Stomach (tissue), 9 donors: ENCODE data around the gene KLHL24. TPM values are rescaled to one million over a fixed set of nuclear protein-coding genes. Genes with fewer than 3 reads are reported as not detected.
"Not testable (repeated sequence)": the region's sequence is repeated elsewhere in the genome, so short reads cannot be mapped to it uniquely, and the experiment has no call there.

Experiments used
- DNase-seq, 2 donors: peaks; one replicate each; pipeline versions ENCODE4 v3.0.0 to v3.0.0-alpha.2; 2013 to 2019
- H3K27ac ChIP-seq, 5 donors: fragments of 200-600 bp in 4 of 5; sonication (generic) in 4 of 5; one replicate each; pipeline ENCODE4 v1.5.1; 2013 to 2019; ENCODE audit warnings: mild to moderate bottlenecking in 1 of 5, moderate library complexity in 1 of 5
- H3K27me3 ChIP-seq, 3 donors: fragments of 200-600 bp; sonication (generic); one replicate each; pipeline ENCODE4 v1.5.1; 2017 to 2019; ENCODE audit warnings: mixed run types in 1 of 3
- H3K36me3 ChIP-seq, 4 donors: fragments of 200-600 bp; sonication (generic); 1 replicate in 3 of 4; 2 replicates in 1 of 4; pipeline ENCODE4 v1.5.1; 2016 to 2019
- H3K4me1 ChIP-seq, 4 donors: fragments of 200-600 bp; sonication (generic); one replicate each; pipeline ENCODE4 v1.5.1; 2016 to 2019
- H3K4me3 ChIP-seq, 4 donors: fragments of 200-600 bp; sonication (generic) in 3 of 4; one replicate each; pipeline ENCODE4 v1.5.1; 2016 to 2019; ENCODE audit warnings: mild to moderate bottlenecking in 1 of 4
- H3K9me3 ChIP-seq, 4 donors: fragments of 200-600 bp; sonication (generic); one replicate each; pipeline ENCODE4 v1.5.1; 2016 to 2019
- CTCF ChIP-seq, 7 experiments: fragments of 450-650 bp in 4 of 7; fragments of 200-600 bp in 3 of 7; sonication (generic) in 3 of 7; IDR thresholded peaks; one replicate each; pipeline ENCODE4 v1.5.1; 2016 to 2019; ENCODE audit warnings: antibody characterized with exemption in 7 of 7, control low read depth in 2 of 7, mild to moderate bottlenecking in 1 of 7
- EP300 ChIP-seq: sonication (generic); formaldehyde crosslinking; IDR thresholded peaks from one replicate; pipeline ENCODE4 v1.6.1; 2017; ENCODE audit warnings: antibody characterized with exemption
- POLR2A ChIP-seq, 4 donors: fragments of 450-650 bp; IDR thresholded peaks; one replicate each; pipeline ENCODE4 v1.6.1; 2016; ENCODE audit warnings: antibody characterized with exemption in 4 of 4, control low read depth in 2 of 4, mild to moderate bottlenecking in 1 of 4, moderate library complexity in 1 of 4
- POLR2AphosphoS5 ChIP-seq, 3 donors: sonication (generic); formaldehyde crosslinking; IDR thresholded peaks; one replicate each; pipeline ENCODE4 v1.6.1; 2016; ENCODE audit warnings: antibody characterized with exemption in 3 of 3
- WGBS, 5 donors: extraction: QIAGEN DNeasy Blood & Tissue Kit in 3 of 5; methylation state at CpG; one replicate each; pipeline versions ENCODE4 v1.1.5 to v1.1.7; 2013 to 2018; 5-methylcytosine and 5-hydroxymethylcytosine counted together
- intact Hi-C: fragments of 100-400 bp; cut with DNase I; formaldehyde crosslinking; loops from one replicate; pipeline ENCODE4 v1.15.1; 2023; ENCODE audit warnings: low total_unique reads
- polyA plus RNA-seq, 3 donors: library from polyadenylated mRNA; stranded (reverse); fragments of 200-250 nt; gene quantifications; one replicate each; pipeline ENCODE4 v1.2.3, GENCODE V29; 2013
- total RNA-seq, 5 donors: library from RNA; depleted of rRNA; stranded (reverse); fragments of >200 nt; gene quantifications; one replicate each; pipeline versions ENCODE4 v1.1.0 to v1.2.3, GENCODE V29; 2014 to 2016
- donor health status: healthy with polysubstance abuse.
- donor health status: Bipolar disorder and iron deficiency.
- donor health status: healthy.

The KLHL24 gene
- total and polyA plus RNA-seq, 8 donors, result 5.2 to 186 (median 28.2) TPM

DNA sequence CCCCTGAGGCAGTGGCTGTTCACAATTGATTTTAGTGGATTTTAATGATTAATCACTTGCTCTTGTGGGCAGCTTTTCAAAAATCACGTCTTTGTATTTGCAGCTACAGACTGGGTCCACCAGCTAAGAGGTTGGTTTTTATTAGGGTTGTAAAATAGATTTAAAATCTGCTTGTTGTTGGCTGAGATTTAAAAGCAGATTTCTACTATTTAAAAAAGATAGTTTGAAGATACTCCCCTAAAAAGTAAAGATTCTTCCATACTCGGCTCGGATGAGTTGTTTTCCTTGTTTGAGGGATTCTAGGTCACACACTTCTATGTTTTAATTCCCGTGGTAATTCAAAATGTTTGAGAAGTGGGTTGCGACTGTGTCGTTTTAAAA lies 1.7 kb downstream of the KLHL24 start:
- Histone ChIP-seq H3K36me3 (no peaks in the 10 kb centered on the region), H3K4me3 (peak overlapping the region; percentile 75 to 94 (median 90)), H3K27ac (peak overlapping the region; percentile 97 to 99 (median 98)), H3K4me1 (peaks cover 24 to 57% (median 41%) of the 10 kb centered on the region in 4 donors), H3K9me3 (no peaks in the 10 kb centered on the region), H3K27me3 (no peaks in the 10 kb centered on the region)
- WGBS, 5 donors, result 14 to 29% (median 18%) methylated on average over 6 of the region's 6 CpGs
- TF ChIP-seq POLR2AphosphoS5 (IDR thresholded peaks at IDR 0.05), result no peak
- TF ChIP-seq EP300, result no peak
- TF ChIP-seq CTCF (IDR thresholded peaks at IDR 0.05), result no peak
- no peak for TF ChIP-seq POLR2A (IDR thresholded peaks at IDR 0.05)
- DNase-seq, result no peak
- intact Hi-C loops, result no loop called here

GRCh38 chr3:183637633-183638032 lies 2.2 kb downstream of the KLHL24 start:
- 73 to 88% (median 76%) methylated on average over 13 to 14 of the region's 14 CpGs for WGBS, 5 donors
- H3K9me3 ChIP-seq, H3K36me3 ChIP-seq, intact Hi-C loops, DNase-seq, H3K27me3 ChIP-seq: not testable (repeated sequence)
- peaks cover 24 to 62% (median 41%) of the 10 kb centered on the region in 4 donors for H3K4me1 ChIP-seq
- H3K4me3 ChIP-seq, result peak overlapping the region in 3 of 4 donors; percentile 75 to 94 (median 86)
- peak overlapping the region; percentile 64 to 99 (median 97) for H3K27ac ChIP-seq

DNA sequence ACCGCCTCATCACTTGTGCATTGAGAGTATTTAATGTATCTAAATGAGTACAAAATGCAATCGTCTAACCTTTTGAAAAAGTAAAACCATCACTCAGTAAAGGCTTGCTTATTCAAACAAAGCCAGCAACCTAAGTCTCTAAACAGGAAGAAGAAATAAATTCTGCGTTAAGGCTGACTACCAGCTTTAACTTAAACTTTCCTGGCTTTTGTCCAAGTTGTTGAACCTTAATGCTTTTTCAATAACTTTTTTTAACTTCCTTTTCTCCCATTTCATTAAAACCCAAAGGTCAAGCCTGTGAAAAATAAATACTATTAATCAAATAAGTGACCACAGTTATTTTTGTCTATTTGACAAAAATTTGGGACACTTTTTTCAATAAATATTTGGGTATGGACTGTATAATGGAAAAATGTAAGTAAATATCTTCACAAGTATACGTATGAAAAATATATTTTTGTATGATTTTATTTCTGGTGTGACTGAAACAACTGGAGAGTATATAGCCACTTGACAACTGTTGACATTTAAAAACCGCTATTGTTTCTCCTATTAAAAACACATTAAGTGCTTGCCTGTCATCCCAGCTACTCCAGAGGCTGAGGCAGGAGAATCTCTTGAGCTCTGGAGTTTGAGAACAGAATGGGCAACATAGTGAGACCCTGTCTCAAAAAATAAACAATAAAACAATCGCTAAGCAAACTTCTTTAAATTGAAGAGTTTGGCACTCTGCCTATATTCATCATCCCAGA lies 2.9 kb downstream of the KLHL24 start:
- peak in 1 of 2 donors; percentile 54 for DNase-seq
- Histone ChIP-seq H3K36me3 (no peaks in the 10 kb centered on the region), H3K4me3 (no peak overlapping the region), H3K9me3 (no peaks in the 10 kb centered on the region), H3K27me3 (no peaks in the 10 kb centered on the region), H3K4me1 (peaks cover 24 to 68% (median 44%) of the 10 kb centered on the region in 4 donors), H3K27ac (peak overlapping the region in 4 of 5 donors; percentile 40 to 99 (median 97))
- TF ChIP-seq POLR2AphosphoS5 (IDR thresholded peaks at IDR 0.05), result no peak
- no peak for TF ChIP-seq CTCF (IDR thresholded peaks at IDR 0.05)
- no peak for TF ChIP-seq POLR2A (IDR thresholded peaks at IDR 0.05)
- no peak for TF ChIP-seq EP300
- 36 to 46% (median 37%) methylated on average over 6 of the region's 6 CpGs for WGBS, 5 donors
- intact Hi-C loops, result no loop called here

DNA sequence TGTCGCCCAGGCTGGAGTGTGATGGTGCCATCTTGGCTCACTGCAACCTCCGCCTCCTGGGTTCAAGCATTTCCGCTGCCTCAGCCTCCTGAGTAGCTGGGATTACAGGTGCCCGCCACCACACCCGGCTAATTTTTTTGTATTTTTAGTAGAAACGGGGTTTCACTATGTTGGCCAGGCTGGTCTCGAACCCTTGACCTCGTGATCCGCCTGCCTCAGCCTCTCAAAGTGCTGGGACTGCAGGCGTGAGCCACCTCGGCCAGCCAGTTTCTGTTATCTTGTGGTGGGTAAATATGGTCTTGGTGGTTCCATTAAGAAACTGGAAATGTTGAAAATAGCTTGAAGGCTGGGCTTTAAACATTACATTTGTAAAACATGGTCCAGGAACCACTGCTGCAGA lies 5.2 kb downstream of the KLHL24 start:
- H3K4me3 ChIP-seq, H3K27ac ChIP-seq, DNase-seq, H3K9me3 ChIP-seq, H3K27me3 ChIP-seq, intact Hi-C loops: not testable (repeated sequence)
- H3K4me1 ChIP-seq, result peaks cover 27 to 81% (median 46%) of the 10 kb centered on the region in 4 donors
- WGBS, 5 donors, result 73 to 92% (median 86%) methylated on average over 11 of the region's 11 CpGs
- peaks cover 0 to 15% (median 2%) of the 10 kb centered on the region in 4 donors for H3K36me3 ChIP-seq

DNA sequence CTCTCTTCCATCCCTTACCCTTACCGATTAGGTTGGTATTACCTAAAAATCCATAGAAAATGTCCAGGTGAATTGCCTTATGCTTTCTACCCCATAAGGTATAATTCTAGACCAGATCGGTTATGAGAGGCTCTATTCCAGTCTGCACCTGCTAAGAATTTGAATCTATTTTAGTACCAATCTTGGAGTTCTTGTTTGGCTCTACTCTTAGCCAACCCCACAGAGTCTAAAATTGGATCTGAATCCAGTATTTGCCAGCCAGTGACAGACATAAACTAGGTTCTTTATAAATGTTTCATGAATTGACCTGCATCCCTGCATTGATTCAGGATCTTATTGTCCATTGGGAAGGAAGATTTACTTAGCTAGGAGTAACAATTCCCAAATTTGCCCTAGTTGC lies 6.5 kb downstream of the KLHL24 start:
- DNase-seq, result no peak
- Histone ChIP-seq H3K9me3 (no peaks in the 10 kb centered on the region), H3K4me3 (no peak overlapping the region), H3K36me3 (peaks cover 0 to 27% (median 4%) of the 10 kb centered on the region in 4 donors), H3K4me1 (peaks cover 27 to 81% (median 45%) of the 10 kb centered on the region in 4 donors), H3K27ac (no peak overlapping the region), H3K27me3 (no peaks in the 10 kb centered on the region)
- TF ChIP-seq POLR2A (IDR thresholded peaks at IDR 0.05) (no peak), POLR2AphosphoS5 (IDR thresholded peaks at IDR 0.05) (no peak), EP300 (no peak), CTCF (IDR thresholded peaks at IDR 0.05) (no peak)
- 42 to 86% (median 74%) methylated on average over 2 of the region's 2 CpGs for WGBS, 5 donors
- intact Hi-C loops, result no loop called here
